Fibroblast of mammary gland (primary cell): Measurements from ENCODE around the gene HIRA.

ENCODE experiments used
- DNase-seq: peaks from one replicate; pipeline ENCODE4 v3.0.0-alpha.2; 2010; ENCODE audit warnings: low read depth
- H3K4me3 ChIP-seq: 2 replicates; pipeline ENCODE4 v1.5.1; 2011; ENCODE audit warnings: low read depth, mild to moderate bottlenecking, low read length, moderate library complexity; ENCODE audit not compliant: control insufficient read depth
- TF ChIP-seq, protein P1 (sequence below): conservative IDR thresholded peaks from 2 replicates; pipeline ENCODE4 v1.5.1; 2011; ENCODE audit warnings: low read depth, low read length, inconsistent platforms; ENCODE audit not compliant: control insufficient read depth, insufficient read depth

The HIRA gene

DNA sequence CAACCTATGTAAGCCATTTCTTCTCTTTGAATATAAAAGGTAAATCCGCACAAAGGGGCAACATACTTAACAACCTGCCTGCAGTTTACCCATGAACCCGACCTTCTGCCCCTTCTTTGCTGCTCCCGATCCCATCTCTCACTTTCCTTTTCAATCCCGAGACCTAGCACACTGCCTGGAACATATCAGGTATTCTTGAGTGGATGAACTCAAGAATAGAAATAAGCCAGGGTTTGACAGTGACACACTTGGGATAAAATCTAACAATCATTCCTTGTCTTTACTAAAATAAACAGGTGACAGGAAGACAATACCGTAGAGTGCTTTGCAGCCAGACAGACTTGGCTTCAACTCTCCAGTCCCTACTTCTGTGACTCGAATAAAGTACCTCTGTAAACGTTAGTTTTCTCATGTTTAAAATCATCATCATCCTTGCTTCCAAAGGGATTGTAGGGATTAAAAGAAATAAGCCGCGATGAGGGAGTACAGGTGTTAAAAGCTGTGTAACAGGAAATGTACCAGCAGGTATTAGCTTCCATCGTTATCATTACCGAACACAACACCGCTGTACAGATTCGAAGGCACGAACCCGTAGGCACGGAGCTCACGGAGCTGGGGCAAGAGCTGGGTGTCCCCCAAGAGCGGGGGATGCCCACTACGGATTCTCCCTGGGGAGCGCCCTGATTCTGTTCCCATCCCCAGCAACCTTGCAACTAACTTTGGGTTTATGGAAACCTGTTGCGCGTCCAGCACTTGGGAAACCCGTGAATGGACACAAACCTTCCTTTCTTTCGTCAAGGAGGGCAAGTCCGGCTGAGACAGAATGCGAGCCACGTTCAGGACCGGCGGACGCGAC is 46.7 kb upstream of the HIRA start:
- TF ChIP-seq, protein P1, sequence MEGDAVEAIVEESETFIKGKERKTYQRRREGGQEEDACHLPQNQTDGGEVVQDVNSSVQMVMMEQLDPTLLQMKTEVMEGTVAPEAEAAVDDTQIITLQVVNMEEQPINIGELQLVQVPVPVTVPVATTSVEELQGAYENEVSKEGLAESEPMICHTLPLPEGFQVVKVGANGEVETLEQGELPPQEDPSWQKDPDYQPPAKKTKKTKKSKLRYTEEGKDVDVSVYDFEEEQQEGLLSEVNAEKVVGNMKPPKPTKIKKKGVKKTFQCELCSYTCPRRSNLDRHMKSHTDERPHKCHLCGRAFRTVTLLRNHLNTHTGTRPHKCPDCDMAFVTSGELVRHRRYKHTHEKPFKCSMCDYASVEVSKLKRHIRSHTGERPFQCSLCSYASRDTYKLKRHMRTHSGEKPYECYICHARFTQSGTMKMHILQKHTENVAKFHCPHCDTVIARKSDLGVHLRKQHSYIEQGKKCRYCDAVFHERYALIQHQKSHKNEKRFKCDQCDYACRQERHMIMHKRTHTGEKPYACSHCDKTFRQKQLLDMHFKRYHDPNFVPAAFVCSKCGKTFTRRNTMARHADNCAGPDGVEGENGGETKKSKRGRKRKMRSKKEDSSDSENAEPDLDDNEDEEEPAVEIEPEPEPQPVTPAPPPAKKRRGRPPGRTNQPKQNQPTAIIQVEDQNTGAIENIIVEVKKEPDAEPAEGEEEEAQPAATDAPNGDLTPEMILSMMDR: no peak
- no peak for DNase-seq

DNA sequence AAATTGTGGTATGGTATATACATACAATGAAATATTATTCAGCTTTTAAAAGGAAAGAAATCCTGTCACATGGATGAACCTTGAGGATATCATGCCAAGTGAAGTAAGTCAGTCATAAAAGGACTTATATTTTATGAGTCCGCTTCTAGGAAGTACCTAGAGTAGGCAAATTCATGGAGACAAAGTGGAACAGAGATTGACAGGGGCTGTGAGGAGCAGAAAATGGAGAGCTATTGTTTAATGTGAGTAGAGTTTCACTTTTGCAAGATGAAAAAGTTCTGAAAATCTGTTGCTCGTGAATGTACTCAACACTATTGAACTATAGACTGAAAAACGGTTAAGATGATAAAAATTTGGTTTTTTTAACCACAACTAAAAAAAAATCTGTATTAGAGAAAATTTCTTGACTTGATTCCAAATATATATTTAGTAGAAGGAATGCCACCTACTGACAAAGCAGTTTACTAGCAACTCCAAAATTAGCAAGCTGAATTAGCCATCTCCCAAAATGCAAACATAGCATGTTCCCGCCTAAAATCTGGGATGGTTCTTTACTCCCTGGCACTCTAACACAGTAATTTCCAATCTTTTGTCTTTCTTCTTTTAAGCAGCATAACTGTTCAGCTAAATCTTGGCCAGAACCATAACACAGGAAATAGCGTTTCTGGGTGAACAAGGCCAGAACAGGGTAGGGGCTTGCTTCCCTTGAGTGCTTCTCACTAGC is 46.0 kb upstream of the HIRA start:
- peak overlapping the region; percentile 75 for H3K4me3 ChIP-seq
- TF ChIP-seq, protein P1: no peak
- DNase-seq: peak; percentile 40

More for the DNA sequence above, 46.7 kb upstream of the HIRA start:
- peak overlapping the region; percentile 75 for H3K4me3 ChIP-seq

DNA sequence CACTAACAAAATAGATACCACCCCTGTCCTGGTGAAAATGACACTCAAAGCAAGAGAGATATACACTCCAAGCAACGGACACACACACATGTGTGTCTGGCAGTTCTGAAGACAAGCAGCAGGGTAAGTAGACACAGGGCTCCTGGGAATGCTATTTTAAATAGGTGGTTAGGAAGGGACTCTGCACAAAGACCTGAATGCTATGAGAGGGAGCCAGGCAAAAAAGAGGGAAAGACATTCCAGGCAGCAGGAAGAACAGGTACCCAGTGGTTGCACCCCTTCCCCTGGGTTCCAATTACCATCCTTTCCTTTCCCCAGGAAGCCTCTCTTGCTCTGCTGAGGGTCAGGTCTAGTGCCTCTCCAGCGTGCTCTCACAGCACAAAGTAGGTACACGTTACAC is 44.5 kb upstream of the HIRA start:
- TF ChIP-seq, protein P1: no peak
- H3K4me3 ChIP-seq: no peak overlapping the region
- no peak for DNase-seq

DNA sequence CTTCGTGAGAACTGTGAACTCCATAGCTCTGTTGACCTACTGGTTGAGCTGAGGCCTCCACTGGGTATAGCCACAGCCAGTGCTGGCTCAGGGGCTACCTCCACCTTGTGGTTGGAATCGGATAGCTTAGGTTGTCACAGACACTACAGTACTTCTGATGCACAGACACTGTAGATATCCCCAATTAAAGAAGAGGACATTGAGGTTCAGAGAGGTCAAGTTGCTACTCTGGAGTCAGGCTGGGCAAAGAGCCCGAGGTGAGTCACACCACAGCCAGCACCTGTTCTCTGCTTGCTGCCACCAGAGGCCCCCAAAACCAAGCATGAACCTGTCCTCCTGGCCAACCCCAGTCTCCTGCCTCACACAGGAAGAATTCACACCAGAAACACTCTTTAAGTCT is 42.0 kb upstream of the HIRA start:
- H3K4me3 ChIP-seq: no peak overlapping the region
- TF ChIP-seq, protein P1: no peak
- DNase-seq: peak; percentile 37

DNA sequence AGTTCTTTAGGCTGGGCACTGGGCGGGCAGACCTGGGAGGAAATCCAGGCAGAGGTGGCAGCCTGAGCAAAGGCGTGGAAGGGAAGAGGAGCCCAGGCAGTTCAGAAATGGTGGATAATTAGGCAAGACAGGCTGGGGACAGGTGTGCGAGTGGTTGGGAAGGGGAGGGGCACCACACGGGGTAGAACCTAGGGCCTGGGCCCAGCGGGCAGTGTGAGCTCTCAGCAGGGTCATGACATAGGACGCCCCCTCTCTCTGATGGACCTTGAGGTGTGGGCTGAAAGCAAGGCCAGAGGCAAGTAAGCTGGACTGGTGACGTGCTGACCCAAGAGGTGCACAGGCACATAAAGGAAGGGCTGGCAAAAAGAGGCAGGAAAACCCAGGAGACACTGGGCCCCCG is 40.7 kb upstream of the HIRA start:
- DNase-seq: no peak
- H3K4me3 ChIP-seq: no peak overlapping the region
- TF ChIP-seq, protein P1: no peak

DNA sequence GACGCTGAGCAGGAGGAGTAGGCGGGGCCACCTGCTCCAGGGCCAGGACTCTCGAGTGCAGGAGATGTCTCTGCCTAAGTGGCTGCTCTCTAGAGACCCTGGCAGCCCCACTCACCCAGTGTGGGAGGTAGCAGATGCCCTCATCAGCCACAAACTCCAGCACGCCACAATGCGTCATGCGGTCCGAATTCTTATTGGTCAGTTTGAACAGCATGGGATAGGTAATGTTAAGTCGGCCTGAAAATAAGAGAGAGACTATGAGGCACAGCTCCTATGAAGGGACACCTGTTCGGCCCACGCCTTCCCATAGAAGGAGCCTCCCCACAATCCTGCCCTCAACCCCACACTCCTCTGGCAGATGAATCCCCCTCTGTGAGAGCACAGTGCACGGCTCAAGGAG is 40.0 kb upstream of the HIRA start:
- no peak overlapping the region for H3K4me3 ChIP-seq
- no peak for DNase-seq
- TF ChIP-seq, protein P1: no peak
